ENCODE results near the gene FGD2. TPM values are rescaled to one million over a fixed set of nuclear protein-coding genes. Genes with fewer than 3 reads are reported as not detected.

The FGD2 gene
- polyA plus RNA-seq, 1 donor from 2014 or later = not detected

DNA sequence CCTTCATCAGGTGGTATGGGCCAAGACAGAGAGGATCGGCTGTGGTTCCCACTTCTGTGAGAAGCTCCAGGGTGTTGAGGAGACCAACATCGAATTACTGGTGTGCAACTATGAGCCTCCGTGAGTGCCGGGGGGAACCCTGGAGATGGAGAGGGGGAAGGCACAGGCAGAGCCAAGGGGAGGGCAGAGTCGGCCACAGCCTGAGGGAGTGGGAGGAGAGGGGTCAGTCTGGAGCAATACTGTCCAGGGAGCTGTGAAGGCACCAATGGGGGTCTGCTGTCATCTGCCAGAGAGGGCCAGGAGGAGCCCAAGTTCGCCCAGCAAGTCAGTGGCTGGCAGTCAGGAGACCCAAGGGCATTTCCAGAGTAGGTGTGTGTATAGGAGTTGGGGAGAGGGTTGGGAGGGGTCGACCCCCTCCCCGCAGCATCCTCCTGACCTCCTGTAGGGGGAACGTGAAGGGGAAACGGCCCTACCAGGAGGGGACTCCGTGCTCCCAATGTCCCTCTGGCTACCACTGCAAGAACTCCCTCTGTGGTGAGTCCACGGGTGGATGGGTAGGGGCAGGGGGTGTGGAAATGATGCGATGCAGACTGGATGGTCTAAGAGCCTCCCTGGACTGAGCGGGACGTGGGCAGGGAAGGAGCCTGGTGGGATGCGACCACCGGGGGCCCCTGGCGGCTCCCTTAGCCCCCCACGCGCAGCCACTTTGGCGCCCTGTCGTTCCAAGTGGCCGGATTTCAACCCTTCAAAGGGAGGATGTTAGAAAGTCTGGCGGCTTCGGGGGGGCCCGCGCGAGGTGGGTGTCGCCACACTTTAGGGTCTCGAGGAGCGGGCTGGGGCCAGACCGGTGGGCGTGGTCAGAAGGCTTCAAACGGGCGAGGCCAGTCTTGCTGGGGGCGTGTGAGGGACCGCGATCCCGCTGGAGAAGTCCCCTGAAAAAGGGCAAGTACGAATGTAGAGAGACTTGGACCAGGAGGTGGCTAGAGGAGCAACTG is 43.7 kb upstream of the FGD2 start:
- Histone ChIP-seq H3K4me3 (ENCODE audit: low read length) (no peak overlapping the region), H3K9ac (ENCODE audit: low read length) (no peak overlapping the region), H3K27ac (ENCODE audit: low read length) (no peak overlapping the region), H3K27me3 (ENCODE audit: insufficient read depth, low read depth, low read length) (no peaks in the 10 kb centered on the region), H3F3A (ENCODE audit: insufficient read depth, low read length, poor library complexity, severe bottlenecking) (no peaks in the 10 kb centered on the region), H3K36me3 (ENCODE audit: insufficient read depth, low read length) (no peaks in the 10 kb centered on the region), H3K4me2 (ENCODE audit: low read length) (no peak overlapping the region), H4K20me1 (ENCODE audit: insufficient read depth) (no peaks in the 10 kb centered on the region), H3K79me2 (replicated peaks; ENCODE audit: insufficient read depth, low read length) (no peaks in the 10 kb centered on the region), H3K9me2 (ENCODE audit: insufficient read depth, low read length) (no peaks in the 10 kb centered on the region), H3K9me3 (ENCODE audit: low read length) (no peaks in the 10 kb centered on the region), H2AFZ (ENCODE audit: low read depth, low read length) (no peak overlapping the region)
- TF ChIP-seq POLR2AphosphoS5 (IDR thresholded peaks at IDR 0.05) (no peak), RAD21 (conservative IDR thresholded peaks at IDR 0.05) (no peak)

DNA sequence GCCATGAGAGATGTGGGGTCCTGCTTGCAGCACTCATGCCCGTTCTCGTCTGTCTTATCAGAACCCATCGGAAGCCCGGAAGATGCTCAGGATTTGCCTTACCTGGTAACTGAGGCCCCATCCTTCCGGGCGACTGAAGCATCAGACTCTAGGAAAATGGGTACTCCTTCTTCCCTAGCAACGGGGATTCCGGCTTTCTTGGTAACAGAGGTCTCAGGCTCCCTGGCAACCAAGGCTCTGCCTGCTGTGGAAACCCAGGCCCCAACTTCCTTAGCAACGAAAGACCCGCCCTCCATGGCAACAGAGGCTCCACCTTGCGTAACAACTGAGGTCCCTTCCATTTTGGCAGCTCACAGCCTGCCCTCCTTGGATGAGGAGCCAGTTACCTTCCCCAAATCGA is 42.6 kb upstream of the FGD2 start:
- no peaks in the 10 kb centered on the region for H3K27me3 ChIP-seq (ENCODE audit: insufficient read depth, low read depth, low read length)
- H3K4me3 ChIP-seq (ENCODE audit: low read length) = peak overlapping the region; percentile 23
- TF ChIP-seq EP300 (conservative IDR thresholded peaks at IDR 0.05; ENCODE audit: poor library complexity, severe bottlenecking) = no peak
- no peak for TF ChIP-seq RAD21 (conservative IDR thresholded peaks at IDR 0.05)
- no peak for TF ChIP-seq POLR2AphosphoS5 (IDR thresholded peaks at IDR 0.05)
- TF ChIP-seq, protein P1, sequence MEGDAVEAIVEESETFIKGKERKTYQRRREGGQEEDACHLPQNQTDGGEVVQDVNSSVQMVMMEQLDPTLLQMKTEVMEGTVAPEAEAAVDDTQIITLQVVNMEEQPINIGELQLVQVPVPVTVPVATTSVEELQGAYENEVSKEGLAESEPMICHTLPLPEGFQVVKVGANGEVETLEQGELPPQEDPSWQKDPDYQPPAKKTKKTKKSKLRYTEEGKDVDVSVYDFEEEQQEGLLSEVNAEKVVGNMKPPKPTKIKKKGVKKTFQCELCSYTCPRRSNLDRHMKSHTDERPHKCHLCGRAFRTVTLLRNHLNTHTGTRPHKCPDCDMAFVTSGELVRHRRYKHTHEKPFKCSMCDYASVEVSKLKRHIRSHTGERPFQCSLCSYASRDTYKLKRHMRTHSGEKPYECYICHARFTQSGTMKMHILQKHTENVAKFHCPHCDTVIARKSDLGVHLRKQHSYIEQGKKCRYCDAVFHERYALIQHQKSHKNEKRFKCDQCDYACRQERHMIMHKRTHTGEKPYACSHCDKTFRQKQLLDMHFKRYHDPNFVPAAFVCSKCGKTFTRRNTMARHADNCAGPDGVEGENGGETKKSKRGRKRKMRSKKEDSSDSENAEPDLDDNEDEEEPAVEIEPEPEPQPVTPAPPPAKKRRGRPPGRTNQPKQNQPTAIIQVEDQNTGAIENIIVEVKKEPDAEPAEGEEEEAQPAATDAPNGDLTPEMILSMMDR (IDR thresholded peaks at IDR 0.05; ENCODE audit: poor library complexity, severe bottlenecking) = no peak
- TF ChIP-seq SMC3 (conservative IDR thresholded peaks at IDR 0.05; ENCODE audit: poor library complexity) = no peak
- no peak for TF ChIP-seq MXI1 (conservative IDR thresholded peaks at IDR 0.05; ENCODE audit: poor library complexity, severe bottlenecking)
- no peak for TF ChIP-seq TAF1 (IDR thresholded peaks at IDR 0.05; ENCODE audit: low read depth)
- TF ChIP-seq EZH2 (IDR thresholded peaks at IDR 0.05; ENCODE audit: borderline replicate concordance, insufficient read depth, low read length, poor library complexity, severe bottlenecking) = no peak
- H3K9ac ChIP-seq (ENCODE audit: low read length) = no peak overlapping the region
- no peaks in the 10 kb centered on the region for H3K9me2 ChIP-seq (ENCODE audit: insufficient read depth, low read length)
- peak overlapping the region; percentile 49 for H3K27ac ChIP-seq (ENCODE audit: low read length)
- no peaks in the 10 kb centered on the region for H3K79me2 ChIP-seq (replicated peaks; ENCODE audit: insufficient read depth, low read length)
- H3F3A ChIP-seq (ENCODE audit: insufficient read depth, low read length, poor library complexity, severe bottlenecking) = no peaks in the 10 kb centered on the region
- peak overlapping the region; percentile 32 for H2AFZ ChIP-seq (ENCODE audit: low read depth, low read length)
- no peak overlapping the region for H3K4me2 ChIP-seq (ENCODE audit: low read length)
- H3K36me3 ChIP-seq (ENCODE audit: insufficient read depth, low read length) = no peaks in the 10 kb centered on the region
- no peaks in the 10 kb centered on the region for H4K20me1 ChIP-seq (ENCODE audit: insufficient read depth)
- H3K9me3 ChIP-seq (ENCODE audit: low read length) = no peaks in the 10 kb centered on the region

DNA sequence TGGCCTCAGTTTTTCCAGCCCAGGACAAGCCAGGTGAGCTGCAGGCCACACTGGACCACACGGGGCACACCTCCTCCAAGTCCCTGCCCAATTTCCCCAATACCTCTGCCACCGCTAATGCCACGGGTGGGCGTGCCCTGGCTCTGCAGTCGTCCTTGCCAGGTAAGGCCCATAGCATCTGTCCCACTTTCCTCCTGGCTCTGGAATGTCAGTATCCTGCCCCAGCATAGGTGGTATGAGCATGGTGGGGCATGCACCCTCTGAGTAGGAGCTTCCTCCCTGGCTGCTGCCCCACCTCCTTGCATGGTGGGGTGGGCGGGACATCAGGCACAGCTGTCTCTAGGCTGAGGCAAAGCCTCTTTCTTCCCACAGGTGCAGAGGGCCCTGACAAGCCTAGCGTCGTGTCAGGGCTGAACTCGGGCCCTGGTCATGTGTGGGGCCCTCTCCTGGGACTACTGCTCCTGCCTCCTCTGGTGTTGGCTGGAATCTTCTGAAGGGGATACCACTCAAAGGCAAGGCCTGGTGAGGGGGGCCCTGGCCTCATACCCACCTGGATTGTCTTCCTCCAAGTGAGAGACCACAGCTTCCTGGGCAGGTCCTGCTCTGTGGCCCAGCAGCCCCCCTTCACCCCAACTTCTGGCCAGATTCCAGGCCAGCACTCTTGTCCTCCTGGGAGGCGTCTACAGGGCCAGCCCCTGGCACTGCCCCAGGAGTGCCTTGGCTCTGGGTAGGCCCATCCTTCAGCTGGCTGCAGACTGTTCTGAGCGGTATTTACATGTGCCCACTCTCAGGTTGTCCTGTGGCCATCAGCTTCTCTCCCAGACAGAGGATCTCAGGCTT is 41.8 kb upstream of the FGD2 start:
- TF ChIP-seq SMC3 (conservative IDR thresholded peaks at IDR 0.05; ENCODE audit: poor library complexity) = no peak
- TF ChIP-seq RAD21 (conservative IDR thresholded peaks at IDR 0.05) = no peak
- TF ChIP-seq POLR2AphosphoS5 (IDR thresholded peaks at IDR 0.05) = no peak
- no peak for TF ChIP-seq EZH2 (IDR thresholded peaks at IDR 0.05; ENCODE audit: borderline replicate concordance, insufficient read depth, low read length, poor library complexity, severe bottlenecking)

More for the DNA sequence above, 41.8 kb upstream of the FGD2 start:
- Histone ChIP-seq H3K27me3 (ENCODE audit: insufficient read depth, low read depth, low read length) (no peaks in the 10 kb centered on the region), H4K20me1 (ENCODE audit: insufficient read depth) (no peaks in the 10 kb centered on the region), H3F3A (ENCODE audit: insufficient read depth, low read length, poor library complexity, severe bottlenecking) (no peaks in the 10 kb centered on the region), H3K9ac (ENCODE audit: low read length) (no peak overlapping the region), H3K36me3 (ENCODE audit: insufficient read depth, low read length) (no peaks in the 10 kb centered on the region), H2AFZ (ENCODE audit: low read depth, low read length) (peak overlapping the region; percentile 32), H3K4me2 (ENCODE audit: low read length) (no peak overlapping the region), H3K9me2 (ENCODE audit: insufficient read depth, low read length) (no peaks in the 10 kb centered on the region), H3K4me3 (ENCODE audit: low read length) (no peak overlapping the region), H3K79me2 (replicated peaks; ENCODE audit: insufficient read depth, low read length) (no peaks in the 10 kb centered on the region), H3K9me3 (ENCODE audit: low read length) (no peaks in the 10 kb centered on the region), H3K27ac (ENCODE audit: low read length) (peak overlapping the region; percentile 49)

All from neural cell (in vitro differentiated cells).